GM12878 (cell line): ENCODE data around the gene CXorf58. TPM values are rescaled to one million over a fixed set of nuclear protein-coding genes. Genes with fewer than 3 reads are reported as not detected.
"Not testable (repeated sequence)": the region's sequence is repeated elsewhere in the genome, so short reads cannot be mapped to it uniquely, and the experiment has no call there.

Experiments
- ATAC-seq: fragments of 200-7000 bp; cut with Tn5 transposase; 3 replicates; pipeline ENCODE4 v1.9.1; 2020; ENCODE audit warnings: mild to moderate bottlenecking, moderate library complexity
- BruUV-seq: library from RNA; stranded (reverse); fragments of 400-500 nt; replicated peaks from 2 replicates; lab custom pipeline; 2021; lab: Mats Ljungman, UMichigan
- CTCF ChIA-PET: fragments of 300-600 bp; sonication (Branson Sonifier 250); formaldehyde crosslinking; extraction: SDS; loops from one replicate; lab custom pipeline; 2021; ENCODE audit warnings: inconsistent platforms; lab: Yijun Ruan, JAX
- POLR2A ChIA-PET: fragments of 350-600 bp; formaldehyde crosslinking; extraction: SDS; loops from one replicate; lab custom pipeline; 2021; ENCODE audit warnings: inconsistent platforms; lab: Charles Lee
- RAD21 ChIA-PET: fragments of 300-600 bp; sonication (Branson Sonifier 250); formaldehyde crosslinking; loops from one replicate; lab custom pipeline; 2023; ENCODE audit warnings: antibody characterized with exemption; ENCODE audit not compliant: unreplicated experiment; lab: Charles Lee
- SMC1A ChIA-PET: fragments of 300-600 bp; sonication (Branson Sonifier 250); formaldehyde crosslinking; loops from one replicate; lab custom pipeline; 2023; ENCODE audit not compliant: unreplicated experiment, uncharacterized antibody; lab: Charles Lee
- DNase-seq: peaks from one replicate; pipeline ENCODE4 v3.0.0-alpha.2; 2011; ENCODE audit warnings: low read depth, low spot score
- FAIRE-seq: peaks from 3 replicates; lab custom pipeline; 2011; peaks lifted over from hg19 to GRCh38; lab: Jason Lieb, UNC
- H2AFZ ChIP-seq: 2 replicates; pipeline ENCODE4 v1.6.0; 2011; ENCODE audit warnings: low read depth, low read length, control low read depth; ENCODE audit not compliant: control insufficient read depth
- H3K27ac ChIP-seq: 2 replicates; pipeline ENCODE4 v1.5.1; 2011; ENCODE audit warnings: control low read depth; ENCODE audit not compliant: control insufficient read depth, insufficient read depth
- H3K27me3 ChIP-seq, 2 experiments: replicated peaks in 1 of 2; 2 replicates each; pipeline versions ENCODE4 v1.6.0 to v1.6.1; 2011; ENCODE audit warnings: low read length in 1 of 2; ENCODE audit not compliant: control insufficient read depth in 2 of 2, insufficient read depth in 2 of 2
- H3K36me3 ChIP-seq, 2 experiments: 2 replicates each; pipeline ENCODE4 v1.5.1; 2011; ENCODE audit warnings: low read length in 1 of 2; ENCODE audit not compliant: control insufficient read depth in 2 of 2, insufficient read depth in 2 of 2
- H3K4me1 ChIP-seq: 2 replicates; pipeline ENCODE4 v1.6.1; 2011; ENCODE audit warnings: mild to moderate bottlenecking, low read length, moderate library complexity, mixed read lengths; ENCODE audit not compliant: control insufficient read depth, insufficient read depth
- H3K4me2 ChIP-seq: 2 replicates; pipeline ENCODE4 v1.6.0; 2011; ENCODE audit warnings: control low read depth; ENCODE audit not compliant: control insufficient read depth, insufficient read depth
- H3K4me3 ChIP-seq: fragments of 200-600 bp; sonication (generic); 2 replicates; pipeline ENCODE4 v1.5.1; 2016
- H3K79me2 ChIP-seq: 2 replicates; pipeline ENCODE4 v1.6.0; 2011; ENCODE audit warnings: low read length; ENCODE audit not compliant: control insufficient read depth, insufficient read depth
- H3K9ac ChIP-seq: 2 replicates; pipeline ENCODE4 v1.8.0; 2011; ENCODE audit warnings: low read length, control low read depth, mixed read lengths; ENCODE audit not compliant: control insufficient read depth, insufficient read depth
- H3K9me3 ChIP-seq: replicated peaks from 3 replicates; pipeline ENCODE4 v1.5.1; 2011; ENCODE audit warnings: mild to moderate bottlenecking, low read length; ENCODE audit not compliant: control insufficient read depth, insufficient read depth
- H4K20me1 ChIP-seq: 2 replicates; pipeline ENCODE4 v1.6.0; 2011; ENCODE audit not compliant: control insufficient read depth, insufficient read depth
- CBFB ChIP-seq: IDR thresholded peaks from 2 replicates; pipeline ENCODE4 v1.6.1; 2016; ENCODE audit warnings: antibody characterized with exemption, low read depth
- CEBPB ChIP-seq, 2 experiments: fragments of 150-350 bp in 1 of 2; IDR thresholded peaks; 2 replicates each; pipeline ENCODE4 v1.6.1; 2012 to 2014; ENCODE audit warnings: low read depth in 2 of 2, low read length in 2 of 2, borderline replicate concordance in 1 of 2, inconsistent platforms in 1 of 2
- CHD2 ChIP-seq: IDR thresholded peaks from 2 replicates; pipeline ENCODE4 v1.6.1; 2011; ENCODE audit warnings: low read depth, low read length, improper control_type of control experiment, borderline replicate concordance
- EED ChIP-seq: sonication (generic); IDR thresholded peaks from 2 replicates; pipeline ENCODE4 v1.6.1; 2016; ENCODE audit warnings: antibody characterized with exemption, low read depth
- MEF2B ChIP-seq: fragments of 450-650 bp; IDR thresholded peaks from 2 replicates; pipeline ENCODE4 v1.6.1; 2018; ENCODE audit warnings: mild to moderate bottlenecking, moderate library complexity; ENCODE audit not compliant: partially characterized antibody, poor library complexity, severe bottlenecking
- MTA2 ChIP-seq: fragments of 450-650 bp; IDR thresholded peaks from 2 replicates; pipeline ENCODE4 v1.6.1; 2016; ENCODE audit warnings: low read depth, mild to moderate bottlenecking, moderate library complexity
- MYB ChIP-seq: fragments of 150-350 bp; IDR thresholded peaks from 2 replicates; pipeline ENCODE4 v1.6.1; 2014; ENCODE audit warnings: mild to moderate bottlenecking, low read depth, low read length, borderline replicate concordance
- NFYB ChIP-seq: IDR thresholded peaks from 2 replicates; pipeline ENCODE4 v1.6.1; 2011; ENCODE audit warnings: low read depth, mild to moderate bottlenecking, low read length, improper control_type of control experiment, moderate library complexity; ENCODE audit not compliant: insufficient read depth
- NR2C1 ChIP-seq: fragments of 450-650 bp; IDR thresholded peaks from 2 replicates; pipeline ENCODE4 v1.6.1; 2017; ENCODE audit warnings: antibody characterized with exemption, mild to moderate bottlenecking, moderate library complexity
- SMAD5 ChIP-seq: IDR thresholded peaks from 2 replicates; pipeline ENCODE4 v1.6.1; 2016; ENCODE audit warnings: antibody characterized with exemption, low read depth
- SPI1 ChIP-seq: IDR thresholded peaks from 2 replicates; pipeline ENCODE4 v1.6.1; 2011; ENCODE audit warnings: low read depth, mild to moderate bottlenecking, low read length, moderate library complexity, borderline replicate concordance; ENCODE audit not compliant: insufficient read depth
- YBX1 ChIP-seq: fragments of 450-650 bp; IDR thresholded peaks from 2 replicates; pipeline ENCODE4 v1.6.1; 2016; ENCODE audit warnings: antibody characterized with exemption
- ZNF217 ChIP-seq: fragments of 450-650 bp; IDR thresholded peaks from 2 replicates; pipeline ENCODE4 v1.6.1; 2017; ENCODE audit warnings: antibody characterized with exemption, mild to moderate bottlenecking
- ZSCAN29 ChIP-seq: fragments of 450-650 bp; IDR thresholded peaks from 2 replicates; pipeline ENCODE4 v1.6.1; 2017; ENCODE audit warnings: mild to moderate bottlenecking, moderate library complexity
- WGBS: methylation state at CpG from one replicate; pipeline ENCODE4 v1.1.6; 2016; ENCODE audit warnings: low lambda C conversion rate; ENCODE audit not compliant: insufficient replicate concordance, insufficient coverage; ENCODE audit errors: missing lambda C conversion rate; 5-methylcytosine and 5-hydroxymethylcytosine counted together
- in situ Hi-C: fragments of 300-500 bp; cut with MboI; formaldehyde crosslinking; loops from 9 replicates; pipeline ENCODE4 v1.14.3; 2018; ENCODE audit warnings: mixed read lengths
- intact Hi-C: fragments of 100-400 bp; cut with micrococcal nuclease; formaldehyde crosslinking; loops from one replicate; pipeline ENCODE4 v1.14.2; 2022; ENCODE audit not compliant: unreplicated experiment
- polyA plus RNA-seq, 11 experiments: library from polyadenylated mRNA; depleted of rRNA in 4 of 11; unstranded in 6 of 11; stranded (reverse) in 5 of 11; fragments of >200 nt; fragmentation: Nextera tagmentation in 4 of 11; fragmentation: Illumina TruSeq in 1 of 11; extraction: Ambion mirVana in 4 of 11; extraction: Trizol in 1 of 11; gene quantifications; 1 replicate in 1 of 11; 2 replicates in 10 of 11; pipeline versions ENCODE4 v1.2.1 to v1.2.3, GENCODE V29; 2011 to 2016; ENCODE audit warnings: inconsistent platforms in 2 of 11, missing spikeins in 2 of 11, low read depth in 1 of 11
- total RNA-seq, 4 experiments: library from RNA; depleted of rRNA in 3 of 4; stranded (reverse); fragments of >200 nt in 3 of 4; fragmentation: Illumina TruSeq in 1 of 4; extraction: Trizol in 1 of 4; gene quantifications; 2 replicates each; pipeline versions ENCODE4 v1.2.1 to v1.2.3, GENCODE V29; 2013 to 2021
- TF ChIP-seq, protein P1 (sequence below): IDR thresholded peaks from 2 replicates; pipeline ENCODE4 v1.6.1; 2011; ENCODE audit warnings: borderline replicate concordance, low read depth, mild to moderate bottlenecking, moderate library complexity, low read length; ENCODE audit not compliant: insufficient read depth, poor library complexity, severe bottlenecking
- TF ChIP-seq, protein P2 (sequence below): fragments of 450-650 bp; IDR thresholded peaks from 2 replicates; pipeline ENCODE4 v1.6.1; 2016; ENCODE audit warnings: mild to moderate bottlenecking

Gene CXorf58
- total and polyA plus RNA-seq, 10 of the 15 experiments (the other 5 are each of a cell fraction or from before 2014, with no cell fraction given) = 0.10 to 0.24 (median 0.13) TPM; not detected in 5

DNA sequence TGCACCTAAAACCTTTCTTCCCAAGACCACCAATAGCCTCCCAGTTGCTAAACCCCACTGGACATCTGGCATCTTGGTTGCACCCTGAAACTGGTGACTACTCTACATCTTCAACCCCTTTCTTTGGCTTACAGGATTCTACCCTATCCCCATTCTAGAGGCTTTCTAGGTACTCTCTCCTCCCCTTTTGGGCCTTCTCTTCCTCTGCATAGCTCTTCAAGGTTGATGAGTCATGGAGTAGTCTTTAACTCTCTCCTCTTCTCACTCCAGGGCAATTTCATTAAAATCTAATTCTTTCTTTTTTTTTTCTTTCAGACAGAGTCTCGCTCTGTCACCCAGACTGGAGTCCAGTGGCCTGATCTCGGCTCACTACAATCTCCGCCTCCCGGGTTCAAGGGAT lies 16.9 kb upstream of the CXorf58 start:
- Histone ChIP-seq H3K79me2 (no peaks in the 10 kb centered on the region), H3K4me3 (no peak overlapping the region), H3K9ac (no peak overlapping the region), H3K9me3 (no peaks in the 10 kb centered on the region; the same call in 2 of the 3 replicates), H3K27me3 (no peaks in the 10 kb centered on the region), H3K4me1 (no peaks in the 10 kb centered on the region), H4K20me1 (no peaks in the 10 kb centered on the region), H2AFZ (no peak overlapping the region), H3K36me3 (no peaks in the 10 kb centered on the region), H3K27ac (no peak overlapping the region), H3K4me2 (no peak overlapping the region)
- ATAC-seq = no peak
- ChIA-PET CTCF (no interaction called here), SMC1A (no interaction called here), POLR2A (no interaction called here), RAD21 (no interaction called here)
- no TSS peak for BruUV-seq
- in situ Hi-C loops = no loop called here
- TF ChIP-seq MYB (no peak), CBFB (no peak), CEBPB (IDR thresholded peaks at IDR 0.05; ENCODE audit: borderline replicate concordance in 1 of 2, low read depth in 2 of 2, low read length in 2 of 2) (no peak), SPI1 (no peak), MEF2B (no peak), ZSCAN29 (no peak), NR2C1 (no peak), MTA2 (no peak), YBX1 (no peak), EED (no peak), ZNF217 (no peak), SMAD5 (no peak), CHD2 (no peak), NFYB (no peak)
- TF ChIP-seq, protein P1, sequence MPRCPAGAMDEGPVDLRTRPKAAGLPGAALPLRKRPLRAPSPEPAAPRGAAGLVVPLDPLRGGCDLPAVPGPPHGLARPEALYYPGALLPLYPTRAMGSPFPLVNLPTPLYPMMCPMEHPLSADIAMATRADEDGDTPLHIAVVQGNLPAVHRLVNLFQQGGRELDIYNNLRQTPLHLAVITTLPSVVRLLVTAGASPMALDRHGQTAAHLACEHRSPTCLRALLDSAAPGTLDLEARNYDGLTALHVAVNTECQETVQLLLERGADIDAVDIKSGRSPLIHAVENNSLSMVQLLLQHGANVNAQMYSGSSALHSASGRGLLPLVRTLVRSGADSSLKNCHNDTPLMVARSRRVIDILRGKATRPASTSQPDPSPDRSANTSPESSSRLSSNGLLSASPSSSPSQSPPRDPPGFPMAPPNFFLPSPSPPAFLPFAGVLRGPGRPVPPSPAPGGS = no peak
- TF ChIP-seq, protein P2, sequence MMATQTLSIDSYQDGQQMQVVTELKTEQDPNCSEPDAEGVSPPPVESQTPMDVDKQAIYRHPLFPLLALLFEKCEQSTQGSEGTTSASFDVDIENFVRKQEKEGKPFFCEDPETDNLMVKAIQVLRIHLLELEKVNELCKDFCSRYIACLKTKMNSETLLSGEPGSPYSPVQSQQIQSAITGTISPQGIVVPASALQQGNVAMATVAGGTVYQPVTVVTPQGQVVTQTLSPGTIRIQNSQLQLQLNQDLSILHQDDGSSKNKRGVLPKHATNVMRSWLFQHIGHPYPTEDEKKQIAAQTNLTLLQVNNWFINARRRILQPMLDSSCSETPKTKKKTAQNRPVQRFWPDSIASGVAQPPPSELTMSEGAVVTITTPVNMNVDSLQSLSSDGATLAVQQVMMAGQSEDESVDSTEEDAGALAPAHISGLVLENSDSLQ = no peak
- WGBS = 87% methylated on average over 4 of the region's 4 CpGs
- no peak for DNase-seq
- intact Hi-C loops = no loop called here
- no peak for FAIRE-seq

DNA sequence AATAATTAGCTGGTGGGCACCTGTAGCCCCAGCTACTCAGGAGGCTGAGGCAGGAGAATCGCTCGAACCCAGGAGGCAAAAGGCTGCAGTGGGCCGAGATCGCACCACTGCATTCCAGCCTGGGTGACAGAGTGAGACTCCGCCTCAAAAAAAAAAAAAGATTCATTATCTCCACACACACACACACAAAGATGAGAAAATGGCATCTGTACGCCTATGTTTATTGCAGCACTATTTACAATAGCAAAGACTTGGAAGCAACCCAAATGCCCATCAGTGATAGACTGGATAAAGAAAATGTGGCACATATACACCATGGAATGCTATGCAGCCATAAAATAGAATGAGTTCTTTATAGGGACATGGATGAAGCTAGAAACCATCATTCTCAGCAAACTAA lies 12.8 kb upstream of the CXorf58 start:
- WGBS = 90% methylated on average over 6 of the region's 6 CpGs

More for the DNA sequence above, 12.8 kb upstream of the CXorf58 start:
- POLR2A ChIA-PET = interaction anchor here (0.6 to 0.7 kb wide), 4 partner anchors 11 to 872 kb away, joined by 3 to 5 read pairs (median 4); no protein-coding TSS in a partner anchor
- H3K4me2 ChIP-seq, H4K20me1 ChIP-seq, H3K36me3 ChIP-seq, H3K9ac ChIP-seq, H3K27me3 ChIP-seq, intact Hi-C loops, BruUV-seq, H2AFZ ChIP-seq, H3K9me3 ChIP-seq, RAD21 ChIA-PET, H3K4me1 ChIP-seq, H3K4me3 ChIP-seq, H3K27ac ChIP-seq, in situ Hi-C loops, H3K79me2 ChIP-seq, ATAC-seq, FAIRE-seq, DNase-seq: not testable (repeated sequence)
- CTCF ChIA-PET = interaction anchor here (1.0 kb wide), 1 partner anchor 113 kb away, joined by 3 read pairs; no protein-coding TSS in a partner anchor
- SMC1A ChIA-PET = interaction anchor here (1.4 kb wide), 1 partner anchor 10 kb away, joined by 3 read pairs; no protein-coding TSS in a partner anchor
